HG02981 (cell line): Measurements from ENCODE around the gene SULT2B1.
A peak's percentile ranks its signal among the peaks of the same experiment; 100 is the strongest.

ENCODE experiments used
- ATAC-seq: cut with Tn5 transposase; IDR thresholded peaks from one replicate; pipeline ENCODE4 v1.9.1; 2021; ENCODE audit warnings: mild to moderate bottlenecking, moderate library complexity; ENCODE audit not compliant: unreplicated experiment

The SULT2B1 gene

DNA sequence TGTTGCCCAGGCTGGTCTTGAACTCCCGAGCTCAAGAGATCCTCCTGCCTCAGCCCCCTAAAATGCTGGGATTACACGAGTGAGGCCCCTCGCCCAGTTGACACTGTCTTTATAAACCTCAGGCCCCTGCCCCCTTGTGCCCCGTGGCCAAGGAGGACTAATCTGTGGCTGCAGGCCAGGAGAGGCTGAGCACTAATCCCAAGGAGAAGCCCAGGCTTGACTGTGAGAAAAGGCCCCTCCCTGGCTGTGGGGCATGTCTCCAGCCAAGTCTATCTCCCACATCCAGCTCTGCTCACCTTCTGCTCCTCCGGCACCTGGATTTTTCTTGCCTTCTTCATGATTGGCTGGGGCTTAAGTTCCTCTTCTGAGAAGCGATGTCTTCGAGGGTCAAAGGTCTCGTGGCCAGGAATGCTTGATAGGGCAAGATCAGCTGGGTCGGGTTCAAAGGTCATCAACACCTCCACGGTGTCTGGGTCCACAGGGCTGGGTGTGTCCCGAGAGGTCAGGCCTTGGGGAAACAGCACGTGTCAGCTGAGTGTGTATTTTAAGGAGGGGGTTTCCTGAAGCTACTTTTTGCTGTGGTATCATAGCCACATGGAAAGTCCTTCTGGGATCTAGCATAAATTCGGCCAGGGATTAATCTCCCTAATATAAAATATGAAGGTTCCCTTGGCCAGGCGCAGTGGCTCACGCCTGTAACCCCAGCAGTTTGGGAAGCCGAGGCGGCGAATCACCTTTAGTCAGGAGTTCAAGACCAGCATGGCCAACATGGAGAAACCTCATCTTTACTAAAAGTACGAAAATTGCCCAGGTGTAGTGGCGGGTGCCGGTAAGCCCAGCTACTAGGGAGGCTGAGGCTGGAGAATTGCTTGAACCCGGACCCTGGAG, 81.4 kb downstream of the SULT2B1 start:
- no peak for ATAC-seq

DNA sequence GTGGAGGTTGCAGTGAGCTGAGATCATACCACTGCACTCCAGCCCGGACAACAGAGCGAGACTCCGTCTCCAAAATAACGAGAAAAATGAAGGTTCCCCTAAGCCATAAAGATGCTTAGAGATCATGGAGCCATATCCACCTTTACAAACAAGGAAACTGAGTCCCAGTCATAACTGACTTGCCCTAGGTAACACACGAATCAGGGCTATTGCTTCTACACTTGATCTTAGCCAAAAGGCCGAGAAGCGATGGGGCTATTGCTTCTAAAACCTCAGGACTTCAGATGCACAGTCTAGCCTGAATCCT, 82.0 kb downstream of the SULT2B1 start:
- no peak for ATAC-seq

DNA sequence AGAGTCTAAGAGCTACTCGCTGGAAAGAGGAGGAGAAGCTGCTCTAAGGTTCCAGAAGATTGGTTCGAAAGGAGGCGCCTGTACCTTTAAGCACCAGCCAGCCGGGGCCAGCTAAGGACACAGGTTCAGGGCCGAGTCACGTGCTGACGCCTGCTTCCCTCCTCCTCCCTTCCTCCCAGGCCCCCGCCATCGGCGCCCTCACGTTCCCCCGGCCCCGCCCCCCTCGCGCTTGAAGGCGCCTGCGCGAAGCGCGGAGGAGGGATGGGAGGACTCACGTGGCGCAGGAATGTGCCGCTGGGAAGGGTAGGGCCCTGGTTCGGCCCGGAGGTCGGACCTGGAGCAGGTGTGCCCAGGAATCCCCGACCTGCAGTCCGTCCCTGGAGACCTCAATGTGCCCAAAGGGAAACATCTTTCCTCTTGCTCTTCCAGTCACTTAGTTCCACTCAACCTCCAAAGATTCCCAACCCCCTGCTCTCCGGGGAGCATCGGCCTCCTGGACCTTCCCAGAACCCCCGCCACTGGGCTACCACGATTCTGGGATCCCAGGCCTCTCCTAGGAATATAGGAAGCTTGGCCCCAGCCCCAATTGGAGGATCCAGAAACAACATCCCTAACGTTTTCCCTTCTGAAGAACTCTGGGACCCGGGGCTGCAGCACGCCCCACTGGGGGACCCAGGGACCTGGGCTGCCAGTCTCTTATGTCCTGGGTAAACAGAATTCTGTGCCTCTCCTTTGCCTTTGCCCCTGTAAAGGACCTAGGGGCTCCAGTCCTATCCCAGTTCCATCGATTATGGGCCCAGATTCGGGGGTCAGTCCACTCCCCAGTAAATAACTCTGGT, 82.7 kb downstream of the SULT2B1 start:
- ATAC-seq = peak; percentile 27

DNA sequence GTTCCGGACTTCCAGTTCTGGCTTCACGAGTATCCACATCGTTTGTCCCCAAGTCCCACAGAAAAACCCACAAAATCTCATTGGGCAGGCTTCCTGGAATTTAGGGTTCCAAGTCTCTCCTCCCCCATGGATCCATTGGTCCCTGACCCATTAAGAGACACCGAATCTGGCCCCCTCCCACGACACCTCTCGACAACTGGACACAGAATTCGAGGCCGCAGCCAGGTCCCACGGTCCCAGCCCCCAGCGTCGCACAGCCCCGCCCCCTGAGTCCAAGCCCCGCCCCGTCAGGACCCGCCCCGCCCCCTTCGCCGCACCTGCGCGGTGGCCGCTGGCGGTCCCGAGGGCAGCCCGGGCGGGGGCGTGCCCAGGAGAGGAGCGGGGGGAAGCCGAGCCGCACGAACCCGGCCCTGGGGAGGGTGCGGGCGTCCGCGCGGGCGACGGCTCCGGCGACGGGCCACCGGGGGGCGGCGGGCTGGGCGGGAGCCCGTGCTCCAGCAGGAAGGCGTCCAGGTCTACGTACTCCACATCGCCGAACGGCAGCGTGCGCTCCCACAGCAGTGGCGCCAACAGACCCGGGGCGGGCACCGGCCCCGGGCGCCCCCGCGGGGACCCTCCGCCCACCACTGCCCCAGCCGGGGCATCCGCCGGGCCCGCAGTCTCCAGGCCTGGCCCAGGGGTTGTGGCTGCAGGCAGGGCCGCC, 83.4 kb downstream of the SULT2B1 start:
- ATAC-seq = no peak

DNA sequence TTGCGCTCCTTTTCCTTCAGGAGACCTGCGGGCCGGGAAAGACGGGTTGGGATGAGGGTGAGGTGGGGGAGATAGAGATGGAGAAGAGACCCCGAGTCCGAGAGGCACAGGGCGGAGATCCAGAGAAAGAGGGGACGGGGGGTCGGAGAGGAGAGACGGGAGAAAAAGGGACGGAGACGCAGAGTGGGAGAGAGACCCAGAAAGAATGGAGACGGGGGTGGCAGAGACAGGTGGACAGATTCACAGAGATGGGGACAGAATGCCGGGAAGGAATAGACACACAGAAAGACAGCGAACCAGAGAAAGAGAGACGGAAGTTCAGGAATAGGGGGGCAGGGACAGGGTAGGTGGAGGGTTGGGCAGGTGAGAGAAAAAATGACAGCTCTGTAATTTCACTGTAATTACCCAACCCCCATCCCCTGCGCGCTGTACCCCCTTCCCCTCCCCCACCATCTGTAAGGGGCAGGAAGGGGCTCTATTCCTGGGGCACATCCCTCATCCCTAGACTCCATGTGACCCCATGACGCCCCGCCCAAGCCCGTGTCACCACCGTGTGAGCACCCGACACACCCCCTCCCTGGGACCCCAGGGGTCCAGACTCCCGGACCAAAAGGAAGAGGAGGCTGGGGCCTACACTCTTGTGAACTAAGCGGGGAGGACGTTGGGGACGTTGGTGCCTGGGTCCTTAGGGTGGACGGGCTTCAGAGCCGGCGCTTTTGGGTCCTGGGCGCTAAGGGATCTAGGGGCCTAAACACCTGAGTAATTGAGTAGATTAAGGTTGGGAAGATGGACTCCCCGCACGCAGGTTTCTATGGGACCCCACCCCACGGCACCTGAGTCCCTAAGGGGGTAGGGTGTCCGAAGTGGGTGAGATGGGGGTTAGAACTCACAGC, 84.2 kb downstream of the SULT2B1 start:
- ATAC-seq = no peak

DNA sequence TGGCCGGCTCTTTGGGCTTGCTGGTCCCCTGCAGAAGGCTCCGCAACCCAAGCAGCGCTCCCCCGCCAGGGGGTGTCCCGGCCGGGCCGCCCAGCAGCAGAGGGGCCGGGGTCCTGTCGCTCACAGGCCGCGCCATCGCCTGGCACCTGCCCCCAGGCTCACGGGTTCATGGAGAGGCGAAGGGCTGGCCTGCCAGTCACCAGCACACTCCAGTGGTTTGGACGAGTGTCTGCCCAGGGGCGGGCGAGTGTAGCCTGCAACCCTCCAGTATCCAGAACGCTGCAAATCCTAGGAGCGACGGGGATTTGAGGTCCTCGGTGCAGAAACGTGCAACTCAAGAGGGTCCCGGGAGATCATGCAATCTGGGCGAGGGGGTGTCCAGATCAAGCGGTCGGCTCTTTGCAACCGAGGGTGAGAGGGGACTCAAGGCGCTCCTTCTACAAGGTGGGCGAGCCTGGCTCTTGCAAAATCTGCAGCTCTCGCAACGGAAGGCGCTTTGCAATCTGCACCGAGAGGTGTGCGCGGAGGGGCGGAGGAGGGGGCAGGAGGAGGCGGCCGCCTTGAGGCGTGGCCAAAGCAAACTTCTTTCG, 85.0 kb downstream of the SULT2B1 start, which contains the start of gene DBP:
DBP (minus strand) TSS at position 521 of the 590 bp plus-strand sequence; CDS start at position 136, 385 bp downstream.
- no peak for ATAC-seq

DNA sequence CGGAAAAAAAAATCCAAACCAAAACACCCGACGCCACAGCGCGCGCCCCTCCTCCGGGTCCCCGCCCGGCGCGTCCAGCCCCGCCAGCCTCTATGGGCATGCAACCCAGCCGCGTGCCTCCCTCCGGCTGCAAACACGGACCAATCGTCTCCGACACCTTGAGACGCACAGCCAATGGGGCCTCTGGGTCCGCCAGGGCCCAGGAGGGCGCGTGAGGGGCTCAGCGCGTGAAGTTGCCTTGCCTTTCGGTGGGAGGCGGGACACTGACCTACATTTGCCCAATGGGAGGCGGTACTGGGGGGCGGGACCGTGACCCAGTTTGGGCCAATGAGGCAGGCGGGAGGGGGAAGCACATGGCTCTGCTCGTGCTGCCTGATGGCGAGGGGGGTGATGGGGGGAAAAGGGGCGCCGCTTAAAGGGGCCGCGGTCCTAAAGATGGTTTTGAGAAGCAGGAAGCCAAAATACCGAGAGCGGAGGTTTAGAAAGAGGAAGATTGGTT, 85.5 kb downstream of the SULT2B1 start:
- ATAC-seq = peak; percentile 63

DNA sequence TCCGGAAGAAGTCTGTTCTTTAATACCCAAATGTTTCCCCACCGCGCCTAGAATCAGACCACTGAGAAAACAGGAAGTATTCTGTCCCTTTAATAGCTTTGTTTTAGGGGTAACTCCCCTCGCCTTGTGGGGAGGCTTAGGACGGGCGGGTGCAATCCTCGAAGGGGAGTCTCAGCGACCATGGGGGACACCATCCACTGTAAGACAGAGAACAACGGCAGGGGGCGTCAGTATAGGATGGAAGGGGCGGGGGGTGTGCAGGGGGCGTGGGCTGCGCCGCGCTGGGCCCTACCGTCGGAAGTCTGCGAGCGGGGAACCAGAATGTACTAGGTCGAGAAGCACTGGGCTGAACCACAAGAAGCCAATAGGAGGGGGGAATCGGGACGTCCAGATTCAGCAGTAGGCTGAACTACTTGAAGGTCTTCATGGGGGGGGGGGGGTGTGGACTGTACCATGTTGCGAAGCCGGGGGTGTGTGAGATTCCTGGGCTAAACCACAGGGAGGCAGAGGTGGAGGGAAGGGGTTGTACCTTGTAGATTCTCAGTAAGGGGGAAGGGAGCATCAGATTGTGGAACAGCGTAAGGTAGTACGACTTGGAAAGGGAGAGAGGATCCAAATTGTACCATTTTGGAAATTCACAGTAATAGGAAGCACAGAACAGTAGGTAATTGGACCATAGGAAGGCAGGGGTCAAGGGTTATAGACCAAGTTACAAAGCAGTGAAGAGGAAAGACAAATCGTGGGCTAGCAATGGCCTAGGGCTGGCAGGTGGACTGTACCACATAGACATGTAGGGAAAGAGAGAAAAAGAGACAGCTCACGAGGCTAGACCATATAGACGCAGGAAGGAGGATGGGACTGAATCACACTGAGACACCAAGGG, 86.2 kb downstream of the SULT2B1 start:
- peak; percentile 9 for ATAC-seq

DNA sequence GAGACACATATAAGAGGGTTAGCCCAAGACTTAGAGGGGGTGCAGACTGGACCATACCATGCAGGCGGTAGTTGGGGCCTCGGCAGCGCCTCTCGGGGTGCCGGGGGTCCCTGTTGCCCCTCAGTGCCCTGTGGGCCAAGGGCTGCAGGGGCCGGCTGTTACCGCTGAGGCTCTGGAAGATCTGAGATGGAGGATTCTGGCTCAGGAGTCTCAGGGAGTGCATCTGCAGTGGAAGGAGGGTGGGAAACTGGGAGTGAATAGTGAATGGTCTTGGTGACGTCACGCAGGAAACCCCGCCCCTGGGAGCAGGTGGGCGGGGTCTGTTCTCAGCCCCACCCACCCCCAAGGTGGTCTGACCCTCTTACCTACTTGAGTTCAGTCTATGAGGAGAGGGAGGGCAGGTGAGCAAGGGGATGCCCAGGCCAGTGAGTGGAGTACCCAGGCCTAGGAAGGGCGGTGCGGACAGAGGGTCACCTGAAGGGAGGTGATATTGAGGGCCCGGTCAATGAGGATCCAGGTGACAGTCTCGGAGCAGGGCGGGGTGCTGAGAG, 86.9 kb downstream of the SULT2B1 start:
- ATAC-seq = no peak

DNA sequence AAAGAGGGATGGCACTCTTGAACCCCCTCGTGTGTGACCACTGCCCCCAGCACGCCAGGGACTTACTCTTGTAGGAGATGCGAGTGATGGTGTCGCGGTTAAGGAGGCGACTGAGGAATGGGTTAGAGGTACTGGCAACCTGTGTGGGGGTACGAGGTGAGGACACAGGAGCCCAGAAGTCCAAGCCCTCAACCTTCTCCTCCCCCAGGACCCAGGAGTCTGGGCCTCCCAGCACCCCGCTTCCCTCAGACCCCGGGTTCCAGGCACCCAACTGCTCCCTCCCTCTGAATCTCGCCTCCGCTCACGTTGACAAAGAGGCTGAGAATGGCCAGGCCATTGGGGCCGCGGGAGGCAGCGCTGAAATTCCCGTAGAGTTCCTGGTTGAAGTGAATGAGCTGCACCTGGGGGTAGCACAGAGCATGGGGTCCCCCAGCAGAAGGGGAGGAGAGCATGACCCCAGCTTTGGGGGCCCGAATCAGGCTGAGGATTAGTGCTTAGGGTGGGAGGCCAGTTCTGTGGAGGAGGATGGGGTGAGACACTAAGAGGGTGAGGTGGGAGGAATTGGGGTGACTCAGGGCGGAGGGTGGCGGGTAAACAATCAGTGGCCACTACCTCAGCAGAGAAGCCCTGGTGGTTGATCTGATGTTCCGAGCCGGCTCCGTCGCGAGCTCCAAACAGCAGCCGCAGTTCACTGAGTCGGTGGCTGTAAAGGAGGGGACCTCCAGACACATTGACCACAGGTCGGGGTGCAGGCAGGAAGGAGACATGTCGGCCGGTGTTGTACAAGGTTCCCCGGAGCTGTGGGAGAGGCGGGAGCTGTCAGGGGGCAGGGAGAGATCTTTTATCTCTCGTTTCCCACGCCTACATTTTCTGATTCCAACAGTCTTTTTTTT, 87.8 kb downstream of the SULT2B1 start:
- no peak for ATAC-seq

DNA sequence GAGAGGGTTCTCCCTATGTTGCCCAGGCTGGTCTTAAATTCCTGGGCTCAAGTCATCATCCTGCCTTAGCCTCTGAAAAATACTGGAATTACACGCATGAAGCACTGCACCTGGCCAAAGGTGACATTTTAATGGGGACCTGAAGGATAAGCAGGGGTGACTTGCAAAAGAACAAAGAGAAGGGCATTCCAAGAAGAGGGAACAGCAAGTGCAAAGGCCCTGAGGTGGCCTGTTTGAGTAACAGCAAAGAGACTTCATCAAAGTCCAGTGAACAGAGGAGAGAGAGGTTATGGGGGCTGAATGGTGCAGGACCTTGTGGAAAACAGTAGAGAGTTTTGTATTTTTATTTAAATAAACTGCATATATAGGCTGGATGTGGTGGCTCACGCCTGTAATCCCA, 89.9 kb downstream of the SULT2B1 start:
- no peak for ATAC-seq

DNA sequence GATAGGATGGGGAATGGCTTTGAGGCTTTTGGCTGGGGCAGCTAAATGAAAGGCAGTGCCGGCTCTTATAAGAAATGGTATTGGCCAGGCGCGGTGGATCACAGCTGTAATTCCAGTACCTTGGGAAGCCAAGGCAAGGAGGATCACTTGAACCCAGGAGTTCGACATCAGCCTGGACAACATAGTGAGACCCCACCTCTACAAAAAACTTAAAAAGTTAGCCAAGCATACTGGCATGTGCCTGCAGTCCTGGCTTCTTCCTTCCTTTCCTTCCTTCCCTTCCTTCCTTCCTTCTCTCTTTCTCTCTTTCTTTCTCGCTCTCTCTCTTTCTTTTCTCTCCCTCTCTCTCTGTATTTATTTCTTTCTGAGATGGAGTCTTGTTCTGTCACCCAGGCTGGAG, 90.9 kb downstream of the SULT2B1 start:
- ATAC-seq = no peak

DNA sequence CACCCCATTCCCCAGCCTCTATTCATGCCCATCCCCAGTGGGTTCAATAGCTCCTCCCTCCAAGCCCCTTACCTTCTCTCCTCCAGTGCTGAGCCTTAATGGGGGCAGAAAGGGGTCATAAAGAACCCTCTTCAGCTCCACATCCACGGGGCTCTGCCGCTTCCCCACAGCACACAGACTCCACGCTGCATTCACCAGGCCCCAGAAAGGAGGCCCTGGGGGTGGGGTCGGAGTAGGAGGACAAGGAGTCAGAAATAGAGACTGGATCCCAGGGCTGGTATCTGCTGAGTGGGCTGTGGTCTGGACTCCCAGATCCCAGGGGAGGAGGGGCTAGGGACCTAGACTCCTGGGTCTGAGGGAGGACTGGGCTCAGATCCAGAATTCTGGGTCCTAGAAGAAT, 92.4 kb downstream of the SULT2B1 start:
- no peak for ATAC-seq

DNA sequence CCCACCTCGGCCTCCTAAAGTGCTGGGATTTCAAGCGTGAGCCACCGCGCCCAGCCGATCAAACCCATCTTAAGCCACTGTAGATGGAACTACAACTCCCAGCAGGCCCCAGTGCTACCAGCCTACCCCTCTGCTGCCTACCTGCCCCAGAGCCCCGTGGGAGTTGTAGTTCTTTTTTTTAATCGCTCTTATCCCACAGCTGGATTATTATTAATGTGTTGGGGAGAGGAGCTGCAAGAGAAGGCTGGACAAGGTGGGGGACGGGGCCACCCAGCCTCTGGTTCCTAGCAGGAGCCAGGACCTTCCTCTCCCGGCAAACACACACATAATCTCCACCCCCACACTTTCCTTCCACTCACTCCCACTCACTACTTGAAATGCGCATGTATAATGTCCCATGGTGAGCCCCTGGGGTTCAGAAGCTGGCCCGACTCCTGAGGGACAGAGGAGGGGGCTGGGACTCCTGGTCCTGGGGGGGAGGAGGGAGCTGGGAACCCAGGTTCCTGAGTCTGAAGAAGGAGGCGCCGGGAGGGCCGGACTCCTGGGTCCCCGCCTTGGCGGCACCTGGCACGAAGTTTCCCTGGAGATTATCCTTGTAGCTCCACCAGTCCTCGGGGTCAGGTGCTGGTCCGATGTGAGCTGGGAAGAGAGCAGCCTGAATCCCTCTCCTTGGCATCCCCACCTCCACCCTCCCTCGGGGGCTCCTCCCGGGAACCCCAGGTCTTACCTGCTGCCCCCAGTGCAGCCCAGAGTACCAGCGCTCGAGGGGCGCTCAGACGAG, 93.1 kb downstream of the SULT2B1 start:
- no peak for ATAC-seq

DNA sequence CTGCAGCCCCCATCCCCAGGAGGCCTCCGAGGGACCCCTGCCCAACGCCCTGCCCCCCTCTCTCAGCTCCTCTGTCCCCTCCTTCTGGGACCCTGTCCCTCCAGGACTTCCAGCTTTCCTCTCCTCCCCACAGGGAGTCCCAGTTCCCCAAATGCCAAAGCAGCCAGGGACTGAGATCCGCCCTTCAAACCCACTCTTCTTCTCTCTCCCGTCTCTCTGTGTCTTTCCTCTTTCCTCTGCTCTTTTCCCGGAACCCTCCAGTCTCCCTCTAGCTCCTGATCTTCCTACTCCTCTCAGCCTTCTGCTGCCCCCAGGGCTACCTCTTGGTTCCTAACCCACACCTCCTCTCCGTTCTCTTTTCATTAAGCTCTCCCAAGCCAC, 93.6 kb downstream of the SULT2B1 start:
- ATAC-seq = no peak

DNA sequence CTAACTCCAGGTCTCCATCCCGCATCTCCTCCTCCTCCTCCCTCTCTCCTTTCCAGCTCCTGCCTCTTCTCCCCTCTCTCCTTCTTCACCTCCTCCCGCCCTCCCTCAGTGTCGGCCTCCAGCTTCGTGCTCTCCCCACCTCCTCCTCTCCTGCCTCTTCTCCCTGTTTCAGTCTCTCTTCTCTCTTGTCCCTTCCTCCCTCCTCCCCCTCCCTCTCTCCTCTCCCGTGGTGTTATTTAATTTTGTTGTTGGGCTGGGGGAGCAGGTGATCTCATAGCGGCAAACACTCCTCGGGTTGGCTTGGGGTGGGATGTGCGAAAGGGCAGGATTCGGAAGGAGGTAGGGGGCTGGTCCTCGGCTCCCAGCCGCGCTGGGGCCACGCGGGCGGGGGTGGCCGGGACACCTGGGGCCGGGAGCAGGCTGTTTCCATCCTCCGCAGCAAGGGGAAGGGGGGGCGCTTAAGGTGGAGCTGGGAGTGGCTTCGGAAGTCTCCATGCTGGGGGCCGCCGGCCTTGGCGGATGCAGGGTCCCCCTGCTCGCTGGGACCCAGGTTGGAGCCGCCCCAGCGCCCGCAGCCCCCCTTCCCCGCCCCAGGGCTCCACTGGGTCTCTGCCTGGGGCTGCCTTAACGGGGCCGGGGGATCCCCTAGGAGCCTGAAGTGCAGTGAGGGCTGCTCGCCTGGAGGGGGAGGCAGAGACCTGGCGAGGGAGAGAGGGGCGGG, 94.2 kb downstream of the SULT2B1 start, which contains the start of gene CA11:
CA11 (minus strand) TSS at position 187 of the 721 bp plus-strand sequence. CDS start 555 bp downstream, outside the sequence.
- ATAC-seq = peak; percentile 76
